Endothelial cell (in vitro differentiated cells): ENCODE results near the gene STK31. TPM values are rescaled to one million over a fixed set of nuclear protein-coding genes. Genes with fewer than 3 reads are reported as not detected.
"Not testable (repeated sequence)": the region's sequence is repeated elsewhere in the genome, so short reads cannot be mapped to it uniquely, and the experiment has no call there.

ENCODE experiments used
- DNase-seq: peaks from one replicate; pipeline ENCODE4 v3.0.0; 2021; ENCODE audit warnings: low spot score
- H3K27ac Mint-ChIP-seq: one replicate; pipeline ENCODE4 v1.8.0; 2021; ENCODE audit warnings: mixed read lengths, inconsistent platforms; ENCODE audit not compliant: unreplicated experiment
- H3K27me3 Mint-ChIP-seq: one replicate; pipeline ENCODE4 v1.8.0; 2021; ENCODE audit warnings: mild to moderate bottlenecking, moderate library complexity, mixed read lengths, inconsistent platforms; ENCODE audit not compliant: unreplicated experiment
- H3K36me3 Mint-ChIP-seq: one replicate; pipeline ENCODE4 v1.8.0; 2021; ENCODE audit warnings: mild to moderate bottlenecking, low read depth, mixed read lengths, inconsistent platforms; ENCODE audit not compliant: unreplicated experiment
- H3K4me1 Mint-ChIP-seq: one replicate; pipeline ENCODE4 v1.8.0; 2021; ENCODE audit warnings: mild to moderate bottlenecking, mixed read lengths, inconsistent platforms; ENCODE audit not compliant: unreplicated experiment
- H3K4me3 Mint-ChIP-seq: one replicate; pipeline ENCODE4 v1.8.0; 2021; ENCODE audit warnings: mild to moderate bottlenecking, mixed read lengths, inconsistent platforms; ENCODE audit not compliant: unreplicated experiment
- H3K9me3 Mint-ChIP-seq: one replicate; pipeline ENCODE4 v1.8.0; 2021; ENCODE audit warnings: mixed read lengths, inconsistent platforms; ENCODE audit not compliant: unreplicated experiment
- total RNA-seq: library from RNA; stranded (reverse); fragmentation: NEBNext Ultra II Directional; extraction: Animal tissue kit (Norgen Biotek cat#: 25700); gene quantifications from one replicate; pipeline ENCODE4 v1.2.1, GENCODE V29; 2021; ENCODE audit not compliant: unreplicated experiment
- TF ChIP-seq, protein P1 (sequence below): fragments of 200-600 bp; sonication (generic); IDR thresholded peaks from one replicate; pipeline ENCODE4 v1.5.0; 2021; ENCODE audit warnings: antibody characterized with exemption; ENCODE audit not compliant: unreplicated experiment

The STK31 gene
- total RNA-seq, 1 donor from 2014 or later = 0.33 TPM

DNA sequence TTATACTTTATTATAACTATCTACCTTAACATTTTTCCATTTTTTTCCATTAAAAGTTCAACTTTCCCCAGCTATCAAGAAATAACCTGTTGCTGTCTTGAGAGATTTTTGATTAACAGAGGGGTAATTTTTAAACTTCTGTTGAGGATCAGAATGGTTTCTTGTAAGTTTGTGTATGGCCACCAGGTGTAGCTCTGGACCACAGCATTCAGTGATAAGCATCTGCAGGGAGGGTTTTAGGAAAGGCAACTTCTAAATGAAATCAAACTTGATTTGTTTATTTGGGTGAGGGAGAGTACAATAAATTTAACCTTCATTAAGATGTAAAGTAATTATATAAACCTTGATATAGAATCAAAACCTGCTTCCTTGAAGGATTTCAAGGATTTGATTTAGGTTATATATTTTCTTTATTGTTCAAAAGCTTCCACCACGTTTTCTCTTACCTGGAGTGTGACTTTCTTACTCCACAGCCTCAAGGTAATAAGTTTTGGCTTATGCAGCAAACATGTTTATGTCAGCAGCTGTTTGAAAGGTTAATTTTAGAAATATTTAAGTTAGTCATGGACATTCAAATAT, 153.3 kb downstream of the STK31 start:
- DNase-seq = no peak
- Mint-ChIP-seq H3K27ac (no peak overlapping the region), H3K4me3 (no peak overlapping the region), H3K36me3 (no peaks in the 10 kb centered on the region), H3K9me3 (no peaks in the 10 kb centered on the region), H3K4me1 (no peaks in the 10 kb centered on the region), H3K27me3 (no peaks in the 10 kb centered on the region)
- TF ChIP-seq, protein P1, sequence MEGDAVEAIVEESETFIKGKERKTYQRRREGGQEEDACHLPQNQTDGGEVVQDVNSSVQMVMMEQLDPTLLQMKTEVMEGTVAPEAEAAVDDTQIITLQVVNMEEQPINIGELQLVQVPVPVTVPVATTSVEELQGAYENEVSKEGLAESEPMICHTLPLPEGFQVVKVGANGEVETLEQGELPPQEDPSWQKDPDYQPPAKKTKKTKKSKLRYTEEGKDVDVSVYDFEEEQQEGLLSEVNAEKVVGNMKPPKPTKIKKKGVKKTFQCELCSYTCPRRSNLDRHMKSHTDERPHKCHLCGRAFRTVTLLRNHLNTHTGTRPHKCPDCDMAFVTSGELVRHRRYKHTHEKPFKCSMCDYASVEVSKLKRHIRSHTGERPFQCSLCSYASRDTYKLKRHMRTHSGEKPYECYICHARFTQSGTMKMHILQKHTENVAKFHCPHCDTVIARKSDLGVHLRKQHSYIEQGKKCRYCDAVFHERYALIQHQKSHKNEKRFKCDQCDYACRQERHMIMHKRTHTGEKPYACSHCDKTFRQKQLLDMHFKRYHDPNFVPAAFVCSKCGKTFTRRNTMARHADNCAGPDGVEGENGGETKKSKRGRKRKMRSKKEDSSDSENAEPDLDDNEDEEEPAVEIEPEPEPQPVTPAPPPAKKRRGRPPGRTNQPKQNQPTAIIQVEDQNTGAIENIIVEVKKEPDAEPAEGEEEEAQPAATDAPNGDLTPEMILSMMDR = peak; percentile 57

DNA sequence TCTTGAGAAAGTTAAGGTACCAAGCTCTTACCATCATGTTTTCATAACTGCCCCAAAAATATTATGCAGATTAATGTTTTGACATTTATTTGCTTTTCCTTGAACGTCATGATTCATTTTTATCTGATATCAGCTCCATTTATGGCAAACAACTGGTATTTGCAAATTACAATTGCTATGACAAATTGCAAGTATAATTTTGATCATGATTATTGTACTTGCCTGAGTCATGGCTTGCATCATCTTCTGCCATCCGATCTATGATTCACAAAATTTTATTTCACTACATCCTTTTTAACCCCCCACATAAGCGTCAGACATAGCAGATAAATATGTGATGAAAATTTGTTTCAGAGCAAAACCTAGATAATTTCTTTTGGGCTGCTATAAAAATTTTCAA, 155.0 kb downstream of the STK31 start:
- Mint-ChIP-seq H3K4me1 (no peaks in the 10 kb centered on the region), H3K36me3 (no peaks in the 10 kb centered on the region), H3K27me3 (no peaks in the 10 kb centered on the region), H3K27ac (no peak overlapping the region), H3K4me3 (no peak overlapping the region), H3K9me3 (no peaks in the 10 kb centered on the region)
- TF ChIP-seq, protein P1 = no peak
- DNase-seq = no peak

DNA sequence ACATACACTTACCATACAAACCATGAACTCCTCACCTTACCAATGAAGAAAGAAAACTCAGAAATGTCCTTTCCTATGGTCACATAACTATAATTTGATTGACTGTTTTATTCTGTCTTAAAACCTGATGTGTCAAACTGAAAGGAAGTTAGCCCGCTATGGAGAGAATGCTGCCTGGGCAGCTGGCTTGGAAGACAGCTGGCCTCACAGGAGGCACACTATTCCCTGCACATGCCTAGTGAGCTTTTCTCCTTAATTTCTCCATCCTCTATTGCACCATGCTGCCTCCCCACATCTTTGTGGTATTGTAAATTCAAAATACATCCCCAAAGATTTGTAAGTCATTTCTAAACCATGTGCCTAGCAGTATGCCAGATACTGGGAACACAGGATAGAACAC, 163.3 kb downstream of the STK31 start:
- TF ChIP-seq, protein P1 = no peak
- H3K27ac Mint-ChIP-seq = no peak overlapping the region
- no peaks in the 10 kb centered on the region for H3K9me3 Mint-ChIP-seq
- H3K4me3 Mint-ChIP-seq = no peak overlapping the region
- no peaks in the 10 kb centered on the region for H3K4me1 Mint-ChIP-seq
- no peak for DNase-seq
- H3K36me3 Mint-ChIP-seq = no peaks in the 10 kb centered on the region
- H3K27me3 Mint-ChIP-seq = no peaks in the 10 kb centered on the region

DNA sequence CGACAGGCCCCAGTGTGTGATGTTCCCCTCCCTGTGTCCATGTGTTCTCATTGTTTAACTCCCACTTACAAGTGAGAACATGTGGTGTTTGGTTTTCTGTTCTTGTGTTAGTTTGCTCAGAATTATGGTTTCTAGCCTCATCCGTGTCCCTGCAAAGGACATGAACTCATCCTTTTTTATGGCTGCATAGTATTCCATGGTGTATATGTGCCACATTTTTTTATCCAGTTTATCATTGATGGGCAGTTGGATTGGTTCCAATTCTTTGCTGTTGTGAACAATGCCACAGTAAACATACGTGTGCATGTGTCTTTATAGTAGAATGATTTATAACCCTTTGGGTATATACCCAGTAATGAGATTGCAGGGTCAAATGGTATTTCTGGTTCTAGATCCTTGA, 166.5 kb downstream of the STK31 start:
- H3K9me3 Mint-ChIP-seq, H3K4me3 Mint-ChIP-seq, H3K27me3 Mint-ChIP-seq, DNase-seq, H3K4me1 Mint-ChIP-seq, H3K36me3 Mint-ChIP-seq, H3K27ac Mint-ChIP-seq: not testable (repeated sequence)

Other genes with a start within 250 kb of the STK31 start
- gene IGF2BP3, start 239.7 kb upstream of the STK31 start, total RNA-seq = 92.8 TPM
- 107 TPM for gene TRA2A, start 178.2 kb upstream of the STK31 start, total RNA-seq
- gene CCDC126, start 112.8 kb upstream of the STK31 start, total RNA-seq = 10.2 TPM
- 7.3 TPM for gene FAM221A, start 30.0 kb upstream of the STK31 start, total RNA-seq